ENCODE measurements around the gene FRMD7.

GRCh38 chrX:132114607-132115006, 13.2 kb downstream of the FRMD7 start:
- TF ChIP-seq CTCF (IDR thresholded peaks at IDR 0.05; ENCODE audit: insufficient read depth, low read length, poor library complexity, severe bottlenecking), result no peak
- no peak for TF ChIP-seq EZH2phosphoT487 (conservative IDR thresholded peaks at IDR 0.05; ENCODE audit: low read length)
